H1 (cell line): ENCODE measurements around the gene TAMALIN. TPM values are rescaled to one million over a fixed set of nuclear protein-coding genes. Genes with fewer than 3 reads are reported as not detected.

Experiments
- BCL11A ChIP-seq, 2 experiments: IDR thresholded peaks; one replicate each; pipeline ENCODE4 v1.6.1; 2011; ENCODE audit warnings: low read depth in 2 of 2, low read length in 2 of 2, mild to moderate bottlenecking in 2 of 2
- BRCA1 ChIP-seq: IDR thresholded peaks from 2 replicates; pipeline ENCODE4 v1.6.1; 2012; ENCODE audit warnings: low read depth, low read length, improper control_type of control experiment
- CHD2 ChIP-seq: IDR thresholded peaks from 2 replicates; pipeline ENCODE4 v1.6.1; 2012; ENCODE audit warnings: low read length, improper control_type of control experiment
- CREB1 ChIP-seq: IDR thresholded peaks from 2 replicates; pipeline ENCODE4 v1.6.1; 2012; ENCODE audit warnings: inconsistent platforms
- EP300 ChIP-seq, 2 experiments: IDR thresholded peaks; 1 replicate in 1 of 2; 2 replicates in 1 of 2; pipeline ENCODE4 v1.6.1; 2011 to 2012; ENCODE audit warnings: low read depth in 2 of 2, low read length in 2 of 2, mild to moderate bottlenecking in 2 of 2, borderline replicate concordance in 1 of 2, inconsistent platforms in 1 of 2, moderate library complexity in 1 of 2
- EZH2 ChIP-seq: fragments of 200-600 bp; sonication (generic); IDR thresholded peaks from 2 replicates; pipeline ENCODE4 v1.7.1; 2012; ENCODE audit warnings: low read depth, mild to moderate bottlenecking, moderate library complexity, low read length, inconsistent platforms; ENCODE audit not compliant: severe bottlenecking
- FOSL1 ChIP-seq: IDR thresholded peaks from 2 replicates; pipeline ENCODE4 v1.6.1; 2011; ENCODE audit warnings: mild to moderate bottlenecking, low read depth, low read length, moderate library complexity; ENCODE audit not compliant: insufficient read depth
- GTF2F1 ChIP-seq: IDR thresholded peaks from 2 replicates; pipeline ENCODE4 v1.6.1; 2012; ENCODE audit warnings: low read depth, low read length, improper control_type of control experiment, borderline replicate concordance
- JUND ChIP-seq: IDR thresholded peaks from 2 replicates; pipeline ENCODE4 v1.6.1; 2011; ENCODE audit warnings: mild to moderate bottlenecking, improper control_type of control experiment, low read length
- NANOG ChIP-seq: IDR thresholded peaks from 2 replicates; pipeline ENCODE4 v1.6.1; 2011; ENCODE audit warnings: low read length, low read depth, mild to moderate bottlenecking, inconsistent platforms; ENCODE audit not compliant: insufficient read depth, poor library complexity, severe bottlenecking
- NRF1 ChIP-seq: IDR thresholded peaks from 2 replicates; pipeline ENCODE4 v1.6.1; 2011; ENCODE audit warnings: mild to moderate bottlenecking, low read depth, low read length, improper control_type of control experiment
- PHF8 ChIP-seq: fragments of 200-600 bp; sonication (generic); conservative IDR thresholded peaks from 2 replicates; pipeline ENCODE4 v1.7.1; 2012; ENCODE audit warnings: low read depth, mild to moderate bottlenecking, inconsistent platforms, low read length, moderate library complexity
- POLR2A ChIP-seq, 2 experiments: IDR thresholded peaks; 1 replicate in 1 of 2; 2 replicates in 1 of 2; pipeline ENCODE4 v1.6.1; 2011; ENCODE audit warnings: low read depth in 2 of 2, low read length in 2 of 2, mild to moderate bottlenecking in 2 of 2; ENCODE audit errors: control extremely low read depth in 1 of 2
- POLR2AphosphoS5 ChIP-seq: IDR thresholded peaks from 2 replicates; pipeline ENCODE4 v1.6.1; 2011; ENCODE audit warnings: low read depth, low read length
- POU5F1 ChIP-seq: IDR thresholded peaks from 2 replicates; pipeline ENCODE4 v1.6.1; 2011; ENCODE audit warnings: low read depth, mild to moderate bottlenecking, low read length, moderate library complexity
- SIN3A ChIP-seq, 2 experiments: IDR thresholded peaks in 1 of 2; conservative IDR thresholded peaks in 1 of 2; 2 replicates each; pipeline ENCODE4 v1.6.1; 2011 to 2012; ENCODE audit warnings: low read length in 2 of 2, improper control_type of control experiment in 1 of 2, low read depth in 1 of 2, mild to moderate bottlenecking in 1 of 2
- SP2 ChIP-seq: IDR thresholded peaks from 2 replicates; pipeline ENCODE4 v1.6.1; 2012; ENCODE audit warnings: mild to moderate bottlenecking, low read length, inconsistent platforms
- SUZ12 ChIP-seq: fragments of 200-600 bp; sonication (generic); IDR thresholded peaks from 2 replicates; pipeline ENCODE4 v1.6.1; 2012; ENCODE audit warnings: mild to moderate bottlenecking, inconsistent platforms, low read length, moderate library complexity, mixed read lengths
- TCF12 ChIP-seq: IDR thresholded peaks from 2 replicates; pipeline ENCODE4 v1.6.1; 2011; ENCODE audit warnings: low read depth, mild to moderate bottlenecking, low read length
- TEAD4 ChIP-seq: IDR thresholded peaks from 2 replicates; pipeline ENCODE4 v1.6.1; 2012; ENCODE audit warnings: low read depth, low read length, inconsistent platforms, mixed read lengths
- YY1 ChIP-seq: IDR thresholded peaks from 2 replicates; pipeline ENCODE4 v1.6.1; 2011; ENCODE audit warnings: low read depth, mild to moderate bottlenecking, low read length
- ZNF274 ChIP-seq: IDR thresholded peaks from 2 replicates; pipeline ENCODE4 v1.7.0; 2012; ENCODE audit warnings: low read length, borderline replicate concordance; ENCODE audit errors: extremely low read depth
- polyA plus RNA-seq, 7 experiments: library from polyadenylated mRNA; depleted of rRNA in 3 of 7; stranded (reverse) in 5 of 7; unstranded in 2 of 7; fragments of >200 nt in 5 of 7; fragments of 200-250 nt in 2 of 7; gene quantifications; 1 replicate in 5 of 7; 2 replicates in 1 of 7; 4 replicates in 1 of 7; pipeline versions ENCODE4 v1.2.1 to v1.2.3, GENCODE V29; 2011 to 2013; ENCODE audit warnings: missing spikeins in 2 of 7, mixed read lengths in 2 of 7
- total RNA-seq: library from RNA; stranded (reverse); fragmentation: NEBNext Ultra II Directional; extraction: Animal tissue kit (Norgen Biotek cat#: 25700); gene quantifications from 2 replicates; pipeline ENCODE4 v1.2.1, GENCODE V29; 2021
- TF ChIP-seq, protein P1 (sequence below): IDR thresholded peaks from 2 replicates; pipeline ENCODE4 v1.6.1; 2011; ENCODE audit warnings: low read depth, mild to moderate bottlenecking, low read length; ENCODE audit not compliant: insufficient read depth
- TF ChIP-seq, protein P2 (sequence below): IDR thresholded peaks from 2 replicates; pipeline ENCODE4 v1.6.1; 2012; ENCODE audit warnings: inconsistent platforms

Gene TAMALIN
- total and polyA plus RNA-seq, 2 of the 8 experiments (the other 6 are each of a cell fraction or from before 2014, with no cell fraction given) = 2.6 to 4.9 TPM

DNA sequence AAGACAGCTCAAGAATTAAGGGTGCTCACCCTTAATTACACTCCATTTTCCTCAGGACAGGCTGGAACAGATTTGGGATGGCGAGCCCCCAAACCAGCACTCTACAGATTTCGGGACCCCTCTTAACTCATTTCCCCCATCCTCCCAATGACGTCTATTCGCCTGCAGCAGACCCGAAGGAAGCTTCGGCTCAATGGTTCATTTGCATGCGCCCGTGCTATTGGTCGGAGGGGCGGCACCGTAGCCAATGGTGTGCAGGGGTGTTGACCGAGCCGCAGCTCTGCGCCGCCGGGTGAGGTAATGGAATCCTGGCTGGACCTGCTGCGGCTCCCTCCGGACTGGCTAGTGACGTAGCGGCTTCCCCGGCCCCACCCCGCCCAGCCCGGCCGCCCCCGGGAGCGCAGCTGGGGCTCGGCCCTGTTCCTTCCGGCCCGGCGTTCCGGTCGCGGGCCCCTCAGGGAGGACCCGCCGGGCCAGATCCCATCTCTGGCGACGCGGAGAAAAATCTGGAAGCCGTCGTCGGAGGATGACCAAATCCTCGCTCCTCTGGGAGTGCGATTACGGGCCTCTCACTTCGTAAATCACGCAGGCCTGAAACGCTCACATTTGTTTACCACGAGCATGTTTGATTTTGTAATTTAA, 26.2 kb downstream of the TAMALIN start (continued):
- TF ChIP-seq EP300 (IDR thresholded peaks at IDR 0.05; ENCODE audit: borderline replicate concordance in 1 of 2, low read depth in 2 of 2, low read length in 2 of 2) (peak in 1 of 2 experiments; percentile 31; a peak in 1 of 3 replicates), JUND (no peak; the same call in 1 of the 2 replicates), POLR2AphosphoS5 (peak; percentile 11; the same call in 1 of the 2 replicates), TEAD4 (no peak), TCF12 (no peak), BRCA1 (no peak), POU5F1 (no peak), NRF1 (no peak; the same call in 1 of the 2 replicates), SIN3A (conservative IDR thresholded peaks at IDR 0.05 in 1 of 2, IDR thresholded peaks at IDR 0.05 in 1 of 2; ENCODE audit: low read depth in 1 of 2, low read length in 2 of 2) (0 out of 4 replicates have a peak, but pooled peaks of 1 of the 2 experiments have one; percentile 28), CHD2 (0 out of 2 replicates have a peak, but pooled peaks have one; percentile 28), FOSL1 (no peak), ZNF274 (no peak), SP2 (no peak), GTF2F1 (no peak), YY1 (no peak), BCL11A (IDR thresholded peaks at IDR 0.05; ENCODE audit: low read depth in 2 of 2, low read length in 2 of 2) (no peak), EZH2 (no peak), CREB1 (peak; percentile 88), POLR2A (IDR thresholded peaks at IDR 0.05; ENCODE audit: control extremely low read depth in 1 of 2, low read depth in 2 of 2, low read length in 2 of 2) (peak in 1 of 2 experiments; percentile 62; a peak in 2 of 3 replicates), SUZ12 (no peak), NANOG (no peak), PHF8 (peak; percentile 32; the same call in 1 of the 2 replicates)
- TF ChIP-seq, protein P1, sequence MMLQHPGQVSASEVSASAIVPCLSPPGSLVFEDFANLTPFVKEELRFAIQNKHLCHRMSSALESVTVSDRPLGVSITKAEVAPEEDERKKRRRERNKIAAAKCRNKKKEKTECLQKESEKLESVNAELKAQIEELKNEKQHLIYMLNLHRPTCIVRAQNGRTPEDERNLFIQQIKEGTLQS = no peak
- TF ChIP-seq, protein P2, sequence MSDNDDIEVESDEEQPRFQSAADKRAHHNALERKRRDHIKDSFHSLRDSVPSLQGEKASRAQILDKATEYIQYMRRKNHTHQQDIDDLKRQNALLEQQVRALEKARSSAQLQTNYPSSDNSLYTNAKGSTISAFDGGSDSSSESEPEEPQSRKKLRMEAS = no peak
